CD14-positive monocyte (primary cell): ENCODE results near the gene MISP. TPM values are rescaled to one million over a fixed set of nuclear protein-coding genes. Genes with fewer than 3 reads are reported as not detected.
"Not testable (repeated sequence)": the region's sequence is repeated elsewhere in the genome, so short reads cannot be mapped to it uniquely, and the experiment has no call there.

Source experiments
- DNase-seq, 3 donors: peaks; one replicate each; pipeline ENCODE4 v3.0.0-alpha.2; 2011 to 2022
- H2AFZ ChIP-seq: 2 replicates; pipeline ENCODE4 v1.6.0; 2012; ENCODE audit warnings: mild to moderate bottlenecking, low read depth, low read length, inconsistent platforms; ENCODE audit not compliant: insufficient read depth, poor library complexity, severe bottlenecking
- H3K27ac ChIP-seq, 2 donors: 1 replicate in 1 of 2; 2 replicates in 1 of 2; pipeline ENCODE4 v1.5.1; 2012 to 2013; ENCODE audit warnings: low read length in 2 of 2, control low read depth in 1 of 2, inconsistent platforms in 1 of 2, low read depth in 1 of 2, mild to moderate bottlenecking in 1 of 2
- H3K27me3 ChIP-seq, 2 donors: one replicate each; pipeline versions ENCODE4 v1.6.0 to v1.6.1; 2011 to 2013; ENCODE audit warnings: low read length in 2 of 2; ENCODE audit not compliant: control insufficient read depth in 2 of 2, insufficient read depth in 2 of 2
- H3K36me3 ChIP-seq, 2 donors: replicated peaks in 1 of 2; 1 replicate in 1 of 2; 2 replicates in 1 of 2; pipeline versions ENCODE4 v1.5.1 to v1.6.1; 2012 to 2013; ENCODE audit warnings: low read length in 2 of 2, control low read depth in 1 of 2, inconsistent platforms in 1 of 2, mild to moderate bottlenecking in 1 of 2; ENCODE audit not compliant: insufficient read depth in 2 of 2, control insufficient read depth in 1 of 2
- H3K4me1 ChIP-seq, 2 donors: 1 replicate in 1 of 2; 2 replicates in 1 of 2; pipeline versions ENCODE4 v1.5.1 to v1.6.1; 2012 to 2013; ENCODE audit warnings: low read length in 2 of 2, control low read depth in 1 of 2, inconsistent platforms in 1 of 2, mild to moderate bottlenecking in 1 of 2, moderate library complexity in 1 of 2; ENCODE audit not compliant: insufficient read depth in 2 of 2, control insufficient read depth in 1 of 2
- H3K4me2 ChIP-seq: replicated peaks from 2 replicates; pipeline ENCODE3; 2012; ENCODE audit warnings: low read length, moderate library complexity, mild to moderate bottlenecking; ENCODE audit not compliant: poor library complexity, severe bottlenecking; ENCODE audit errors: extremely low read depth
- H3K4me3 ChIP-seq, 3 experiments: fragments of 200-600 bp in 1 of 3; sonication (generic) in 1 of 3; replicated peaks in 1 of 3; 1 replicate in 2 of 3; 2 replicates in 1 of 3; pipeline ENCODE4 v1.5.1; 2011 to 2013; ENCODE audit warnings: low read length in 3 of 3, mild to moderate bottlenecking in 3 of 3, control low read depth in 2 of 3, low read depth in 2 of 3, inconsistent platforms in 1 of 3, moderate library complexity in 1 of 3
- H3K79me2 ChIP-seq: 2 replicates; pipeline ENCODE4 v1.6.0; 2012; ENCODE audit warnings: mild to moderate bottlenecking, control low read depth, inconsistent platforms, low read length, moderate library complexity; ENCODE audit not compliant: insufficient read depth
- H3K9ac ChIP-seq: 2 replicates; pipeline ENCODE4 v1.6.0; 2017; ENCODE audit warnings: low read length, mild to moderate bottlenecking; ENCODE audit not compliant: insufficient read depth, poor library complexity, severe bottlenecking
- H3K9me3 ChIP-seq, 2 donors: replicated peaks in 1 of 2; 1 replicate in 1 of 2; 2 replicates in 1 of 2; pipeline versions ENCODE4 v1.5.1 to v1.6.1; 2012 to 2013; ENCODE audit warnings: low read length in 2 of 2, control low read depth in 1 of 2; ENCODE audit not compliant: control insufficient read depth in 1 of 2, insufficient read depth in 1 of 2
- H4K20me1 ChIP-seq: 2 replicates; pipeline ENCODE4 v1.6.0; 2012; ENCODE audit warnings: mild to moderate bottlenecking, low read length, control low read depth, moderate library complexity; ENCODE audit not compliant: insufficient read depth
- H3K27ac Mint-ChIP-seq, 7 donors: one replicate each; pipeline ENCODE4 v1.8.0; 2020; ENCODE audit warnings: mild to moderate bottlenecking in 7 of 7, mixed read lengths in 7 of 7, moderate library complexity in 6 of 7, inconsistent platforms in 2 of 7
- H3K27me3 Mint-ChIP-seq, 3 donors: one replicate each; pipeline ENCODE4 v1.8.0; 2021 to 2022; ENCODE audit warnings: low read depth in 3 of 3, mild to moderate bottlenecking in 3 of 3, mixed read lengths in 3 of 3, moderate library complexity in 3 of 3, inconsistent platforms in 1 of 3
- H3K36me3 Mint-ChIP-seq, 2 donors: one replicate each; pipeline ENCODE4 v1.8.0; 2020; ENCODE audit warnings: mixed read lengths in 2 of 2, inconsistent platforms in 1 of 2, mild to moderate bottlenecking in 1 of 2
- H3K4me1 Mint-ChIP-seq: one replicate; pipeline ENCODE4 v1.8.0; 2020; ENCODE audit warnings: mild to moderate bottlenecking, mixed read lengths
- H3K4me3 Mint-ChIP-seq, 2 donors: one replicate each; pipeline ENCODE4 v1.8.0; 2020; ENCODE audit warnings: mild to moderate bottlenecking in 2 of 2, mixed read lengths in 2 of 2, moderate library complexity in 1 of 2
- H3K9me3 Mint-ChIP-seq, 7 donors: one replicate each; pipeline ENCODE4 v1.8.0; 2020 to 2022; ENCODE audit warnings: mixed read lengths in 7 of 7, mild to moderate bottlenecking in 6 of 7, moderate library complexity in 6 of 7, inconsistent platforms in 2 of 7
- CTCF ChIP-seq: fragments of 200-600 bp; IDR thresholded peaks from one replicate; pipeline ENCODE4 v1.8.0; 2022; ENCODE audit warnings: antibody characterized with exemption, mild to moderate bottlenecking
- WGBS: methylation state at CpG from one replicate; pipeline ENCODE4 v1.1.5; 2013; ENCODE audit warnings: missing lambda C conversion rate; ENCODE audit not compliant: insufficient coverage; 5-methylcytosine and 5-hydroxymethylcytosine counted together
- intact Hi-C, 2 donors: fragments of 100-400 bp; cut with micrococcal nuclease; formaldehyde crosslinking; loops; one replicate each; pipeline versions ENCODE4 v1.15.0 to v1.15.1; 2023
- polyA minus RNA-seq: library from RNA; depleted of rRNA, polyadenylated mRNA; stranded (reverse); fragments of >200 nt; gene quantifications from 2 replicates; pipeline ENCODE4 v1.2.3, GENCODE V29; 2012
- polyA plus RNA-seq, 3 donors: library from polyadenylated mRNA; depleted of rRNA in 1 of 3; unstranded in 2 of 3; stranded (reverse) in 1 of 3; fragments of 300-500 nt in 2 of 3; fragments of >200 nt in 1 of 3; fragmentation: Illumina TruSeq in 2 of 3; gene quantifications; 1 replicate in 2 of 3; 2 replicates in 1 of 3; pipeline ENCODE4 v1.2.3, GENCODE V29; 2012 to 2021
- total RNA-seq, 12 experiments: library from RNA in 1 of 12; stranded (reverse) in 1 of 12; fragments of 120-200 nt in 1 of 12; gene quantifications; one replicate each; pipeline ENCODE4 v1.2.4 and lab custom pipeline; 2013 to 2026; ENCODE audit warnings: mixed read lengths in 6 of 12, inconsistent platforms in 1 of 12

Gene MISP
- not detected for total RNA-seq (2013)
- polyA plus RNA-seq (not detected), polyA minus RNA-seq (not detected in 2 replicates), total RNA-seq (lab: John Stamatoyannopoulos, UW) (0 to 1.1 (median 0.14) reads per million in 11 experiments)

- Histone ChIP-seq H3K9me3 (peaks cover 7 to 25% of the 10 kb centered on the region in 2 donors), H3K36me3 (no peaks in the 10 kb centered on the region), H3K27ac (no peak within 1 kb of the TSS), H4K20me1 (no peaks in the 10 kb centered on the region), H3K4me2 (no peak within 1 kb of the TSS), H3K27me3 (no peaks in the 10 kb centered on the region), H2AFZ (no peak within 1 kb of the TSS), H3K4me1 (peaks cover 15 to 17% of the 10 kb centered on the region in 2 donors), H3K9ac (no peak within 1 kb of the TSS), H3K4me3 (no peak within 1 kb of the TSS), H3K79me2 (no peaks in the 10 kb centered on the region)
- Mint-ChIP-seq H3K27ac (peak within 1 kb of the TSS in 4 of 7 donors; percentile 33 to 72 (median 50)), H3K4me3 (no peak within 1 kb of the TSS), H3K36me3 (no peaks in the 10 kb centered on the region), H3K27me3 (peaks cover 2 to 12% (median 4%) of the 10 kb centered on the region in 3 donors), H3K9me3 (peaks cover 10 to 23% (median 13%) of the 10 kb centered on the region in 7 donors), H3K4me1 (peaks cover 20% of the 10 kb centered on the region)
- intact Hi-C loops: no loop called here
- WGBS: 82% methylated on average over 23 of the region's 31 CpGs
- no peak for TF ChIP-seq CTCF
- no peak for DNase-seq
Observed at GRCh38 chr19:750640-751423, at the start of gene MISP. MISP (plus strand) TSS chr19:751112; CDS start chr19:756947, 5,835 bp downstream.

- H3K9me3 ChIP-seq, DNase-seq, H3K36me3 ChIP-seq, H3K36me3 Mint-ChIP-seq, H3K27me3 Mint-ChIP-seq, H3K27me3 ChIP-seq, H4K20me1 ChIP-seq, H3K9me3 Mint-ChIP-seq: not testable (repeated sequence)
- WGBS: 38% methylated on average over 3 of the region's 6 CpGs
- peaks cover 40% of the 10 kb centered on the region for H3K79me2 ChIP-seq
- Mint-ChIP-seq H3K4me1 (peaks cover 53% of the 10 kb centered on the region), H3K27ac (peak overlapping the region; percentile 92 to 98 (median 96)), H3K4me3 (peak overlapping the region; percentile 94 to 98)
- H3K27ac ChIP-seq: peak overlapping the region; percentile 58 to 66
- peak overlapping the region; percentile 46 for H2AFZ ChIP-seq
- peak overlapping the region; percentile 80 to 91 (median 86) for H3K4me3 ChIP-seq
- H3K4me1 ChIP-seq: peaks cover 58 to 63% of the 10 kb centered on the region in 2 donors
- intact Hi-C loops: loop anchor here in 1 of 2 donors (1.0 to 2.0 kb wide), 2 partner anchors 22 to 94 kb away; partner anchors contain the start of gene PTBP1
- H3K4me2 ChIP-seq: peak overlapping the region; percentile 81
- H3K9ac ChIP-seq: peak overlapping the region; percentile 53
Observed at GRCh38 chr19:702847-703246, 48.1 kb upstream of the MISP start.
